Measurements from ENCODE around the gene AHI1. TPM values are rescaled to one million over a fixed set of nuclear protein-coding genes. Genes with fewer than 3 reads are reported as not detected.

Gene AHI1
- total RNA-seq, 3 donors from 2014 or later (not counting 1 experiment from before 2014, with no cell fraction given) = 24.0 to 40.3 (median 32.4) TPM

- TF ChIP-seq, protein P1, sequence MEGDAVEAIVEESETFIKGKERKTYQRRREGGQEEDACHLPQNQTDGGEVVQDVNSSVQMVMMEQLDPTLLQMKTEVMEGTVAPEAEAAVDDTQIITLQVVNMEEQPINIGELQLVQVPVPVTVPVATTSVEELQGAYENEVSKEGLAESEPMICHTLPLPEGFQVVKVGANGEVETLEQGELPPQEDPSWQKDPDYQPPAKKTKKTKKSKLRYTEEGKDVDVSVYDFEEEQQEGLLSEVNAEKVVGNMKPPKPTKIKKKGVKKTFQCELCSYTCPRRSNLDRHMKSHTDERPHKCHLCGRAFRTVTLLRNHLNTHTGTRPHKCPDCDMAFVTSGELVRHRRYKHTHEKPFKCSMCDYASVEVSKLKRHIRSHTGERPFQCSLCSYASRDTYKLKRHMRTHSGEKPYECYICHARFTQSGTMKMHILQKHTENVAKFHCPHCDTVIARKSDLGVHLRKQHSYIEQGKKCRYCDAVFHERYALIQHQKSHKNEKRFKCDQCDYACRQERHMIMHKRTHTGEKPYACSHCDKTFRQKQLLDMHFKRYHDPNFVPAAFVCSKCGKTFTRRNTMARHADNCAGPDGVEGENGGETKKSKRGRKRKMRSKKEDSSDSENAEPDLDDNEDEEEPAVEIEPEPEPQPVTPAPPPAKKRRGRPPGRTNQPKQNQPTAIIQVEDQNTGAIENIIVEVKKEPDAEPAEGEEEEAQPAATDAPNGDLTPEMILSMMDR (IDR thresholded peaks at IDR 0.05) = no peak
- Histone ChIP-seq H3K4me3 (ENCODE audit: low read length) (no peak overlapping the region), H3K36me3 (ENCODE audit: control insufficient read depth, insufficient read depth, low read length) (no peaks in the 10 kb centered on the region), H3K4me1 (ENCODE audit: control insufficient read depth, insufficient read depth, low read length) (no peaks in the 10 kb centered on the region), H3K27ac (ENCODE audit: low read length) (no peak overlapping the region), H3K9me3 (ENCODE audit: control insufficient read depth, insufficient read depth, low read length) (no peaks in the 10 kb centered on the region), H3K27me3 (ENCODE audit: control insufficient read depth, insufficient read depth, low read length) (no peaks in the 10 kb centered on the region)
- DNase-seq = no peak
- 97% methylated on average over 3 of the region's 4 CpGs for WGBS (ENCODE audit: insufficient coverage)
- intact Hi-C loops (cut with micrococcal nuclease) = no loop called here
- Mint-ChIP-seq H3K27me3 (ENCODE audit: low read depth in 2 of 2) (peaks cover 0 to 13% of the 10 kb centered on the region in 2 donors), H3K4me3 (no peak overlapping the region), H3K9me3 (no peaks in the 10 kb centered on the region), H3K27ac (no peak overlapping the region), H3K4me1 (no peaks in the 10 kb centered on the region), H3K36me3 (no peaks in the 10 kb centered on the region)
- ATAC-seq = no peak
Observed at GRCh38 chr6:135260612-135261011, 236.9 kb downstream of the AHI1 start.

GRCh38 chr6:135258970-135259369 is 238.6 kb downstream of the AHI1 start:
- H3K27ac ChIP-seq (ENCODE audit: low read length) = no peak overlapping the region
- TF ChIP-seq, protein P1 (IDR thresholded peaks at IDR 0.05) = no peak
- H3K9me3 ChIP-seq (ENCODE audit: control insufficient read depth, insufficient read depth, low read length) = no peaks in the 10 kb centered on the region
- H3K36me3 Mint-ChIP-seq = no peaks in the 10 kb centered on the region
- H3K4me1 ChIP-seq (ENCODE audit: control insufficient read depth, insufficient read depth, low read length) = no peaks in the 10 kb centered on the region
- H3K27ac Mint-ChIP-seq = no peak overlapping the region
- no peaks in the 10 kb centered on the region for H3K9me3 Mint-ChIP-seq
- no peaks in the 10 kb centered on the region for H3K27me3 ChIP-seq (ENCODE audit: control insufficient read depth, insufficient read depth, low read length)
- ATAC-seq (no peak), DNase-seq (no peak)
- intact Hi-C loops (cut with micrococcal nuclease) = no loop called here
- H3K27me3 Mint-ChIP-seq (ENCODE audit: low read depth in 2 of 2) = peaks cover 0 to 15% of the 10 kb centered on the region in 2 donors
- H3K36me3 ChIP-seq (ENCODE audit: control insufficient read depth, insufficient read depth, low read length) = no peaks in the 10 kb centered on the region
- no peaks in the 10 kb centered on the region for H3K4me1 Mint-ChIP-seq
- 87% methylated on average over 6 of the region's 6 CpGs for whole genome bisulfite sequencing (ENCODE audit: insufficient coverage)
- no peak overlapping the region for H3K4me3 Mint-ChIP-seq
- H3K4me3 ChIP-seq (ENCODE audit: low read length) = no peak overlapping the region

DNA sequence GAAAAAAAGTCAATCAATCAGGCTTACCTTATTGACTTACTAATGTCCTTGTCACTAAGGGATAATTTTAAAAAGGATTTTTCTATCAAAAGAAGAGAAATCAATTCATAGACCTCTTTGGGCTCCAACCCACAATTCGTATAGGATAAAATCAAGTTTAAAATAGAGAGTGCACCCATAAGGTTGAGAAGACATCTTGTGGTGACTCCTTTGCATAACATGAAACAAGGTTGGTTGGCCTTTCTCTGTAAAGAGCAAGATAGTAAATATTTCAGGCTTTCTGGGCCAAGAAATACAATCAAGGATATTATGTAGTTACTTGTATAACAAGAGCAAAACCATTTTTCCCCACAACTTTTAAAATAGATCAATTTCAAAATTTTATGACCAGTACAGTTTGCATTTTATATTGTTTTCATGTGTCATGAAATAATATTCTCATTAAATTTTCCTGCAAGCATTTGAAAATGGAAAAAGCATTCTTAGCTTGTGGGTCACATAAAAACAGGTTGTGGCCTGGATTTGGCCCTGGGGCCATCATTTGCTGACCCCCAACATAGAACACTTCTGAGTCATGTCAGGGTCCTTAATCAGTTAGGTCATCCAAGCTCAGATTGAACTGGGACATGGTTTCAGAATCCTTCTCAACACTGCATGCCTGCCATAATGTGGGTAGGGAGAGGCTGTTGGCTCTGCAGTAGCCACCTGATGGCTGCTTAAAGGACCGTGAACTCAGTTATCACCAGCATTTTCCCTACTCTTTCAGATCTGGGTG is 239.7 kb downstream of the AHI1 start:
- intact Hi-C loops (cut with micrococcal nuclease) = loop anchor here (2.0 kb wide), 1 partner anchor 111 kb away; no protein-coding TSS in a partner anchor
- DNase-seq = peak in 1 of 2 donors; percentile 17
- 88% methylated on average over 1 of the region's 2 CpGs for whole genome bisulfite sequencing (ENCODE audit: insufficient coverage)
- Histone ChIP-seq H3K4me1 (ENCODE audit: control insufficient read depth, insufficient read depth, low read length) (no peaks in the 10 kb centered on the region), H3K9me3 (ENCODE audit: control insufficient read depth, insufficient read depth, low read length) (no peaks in the 10 kb centered on the region), H3K27ac (ENCODE audit: low read length) (no peak overlapping the region), H3K27me3 (ENCODE audit: control insufficient read depth, insufficient read depth, low read length) (no peaks in the 10 kb centered on the region), H3K4me3 (ENCODE audit: low read length) (no peak overlapping the region), H3K36me3 (ENCODE audit: control insufficient read depth, insufficient read depth, low read length) (no peaks in the 10 kb centered on the region)
- no peak for ATAC-seq
- Mint-ChIP-seq H3K9me3 (no peaks in the 10 kb centered on the region), H3K27ac (no peak overlapping the region), H3K4me1 (no peaks in the 10 kb centered on the region), H3K36me3 (no peaks in the 10 kb centered on the region), H3K27me3 (ENCODE audit: low read depth in 2 of 2) (peaks cover 0 to 15% of the 10 kb centered on the region in 2 donors), H3K4me3 (no peak overlapping the region)
- TF ChIP-seq, protein P1 (IDR thresholded peaks at IDR 0.05) = no peak
